ENCODE results near the gene HIPK4.
"Not testable (repeated sequence)": the region's sequence is repeated elsewhere in the genome, so short reads cannot be mapped to it uniquely, and the experiment has no call there.

Gene HIPK4

DNA sequence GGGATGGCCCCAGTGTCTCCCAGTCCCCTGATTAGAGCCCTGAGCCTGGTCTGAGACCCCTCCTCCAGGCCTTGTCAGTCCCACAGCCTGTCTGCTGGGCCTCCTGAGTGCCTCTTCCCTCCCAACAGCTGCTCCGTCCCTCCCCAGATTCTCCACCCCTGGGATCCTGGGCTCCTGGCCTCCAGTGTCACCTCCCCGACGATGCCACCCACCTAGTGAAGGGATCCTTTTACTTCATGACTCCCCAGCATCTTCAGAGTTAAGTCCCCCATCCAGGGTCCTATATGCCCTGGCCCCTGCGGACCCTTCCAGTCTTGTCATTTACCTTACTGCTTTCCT is 27.6 kb upstream of the HIPK4 start:
- no peak for DNase-seq (ENCODE audit: low read depth in 2 of 2)

DNA sequence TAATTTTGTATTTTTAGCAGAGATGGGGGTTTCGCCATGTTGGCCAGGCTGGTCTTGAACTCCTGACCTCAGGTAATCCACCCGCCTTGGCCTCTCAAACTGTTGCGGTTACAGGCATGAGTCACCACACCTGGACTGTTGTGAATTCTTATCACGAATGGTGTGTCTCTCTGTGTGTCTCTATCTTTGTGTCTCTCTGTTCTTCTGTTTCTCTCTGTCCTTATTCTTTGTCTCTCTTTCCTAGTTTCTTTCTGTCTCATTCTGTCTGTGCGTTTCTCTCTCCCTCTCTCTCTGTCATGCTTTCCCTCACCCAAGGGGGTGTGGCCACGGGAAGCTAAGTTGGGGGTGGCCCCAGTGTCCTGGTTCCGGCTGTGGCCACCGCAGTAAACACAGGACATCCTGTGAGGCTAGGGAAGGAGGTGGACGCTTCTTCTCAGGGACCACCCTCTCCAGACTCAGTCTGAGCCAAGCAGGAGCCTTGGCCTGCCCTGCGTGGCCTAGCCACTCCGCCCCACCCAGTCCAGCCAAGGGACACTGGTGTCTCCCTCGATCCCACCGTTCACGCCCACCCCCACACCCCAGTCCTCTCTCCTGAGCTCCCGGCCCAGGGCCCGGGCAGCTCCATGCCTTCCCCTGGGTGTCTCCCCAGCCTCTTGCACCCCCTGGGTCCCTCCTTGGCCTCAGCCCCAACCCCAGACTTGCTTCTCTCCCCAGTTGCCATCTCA is 27.1 kb upstream of the HIPK4 start:
- DNase-seq (ENCODE audit: low read depth in 2 of 2) = no peak

DNA sequence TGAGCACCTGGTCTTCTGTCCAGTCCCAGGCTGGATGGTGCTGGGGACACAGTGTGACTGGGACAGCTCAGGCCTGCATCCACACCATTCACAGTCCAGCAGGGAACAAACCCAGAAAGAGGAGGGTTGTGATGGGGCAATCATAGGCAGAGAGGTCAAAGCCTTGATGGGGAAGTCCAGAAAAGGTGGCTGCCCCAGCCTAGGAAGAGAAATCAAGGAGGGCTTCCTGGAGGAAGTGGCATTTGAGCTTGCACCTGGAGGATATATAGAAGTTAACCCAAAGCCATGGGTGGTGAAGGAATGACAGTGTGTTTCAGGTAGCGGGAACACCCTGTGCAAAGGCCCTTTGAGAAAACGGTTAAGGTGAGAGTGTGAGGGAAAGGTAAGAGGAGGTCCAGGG is 25.8 kb upstream of the HIPK4 start:
- DNase-seq (ENCODE audit: low read depth in 2 of 2) = no peak

DNA sequence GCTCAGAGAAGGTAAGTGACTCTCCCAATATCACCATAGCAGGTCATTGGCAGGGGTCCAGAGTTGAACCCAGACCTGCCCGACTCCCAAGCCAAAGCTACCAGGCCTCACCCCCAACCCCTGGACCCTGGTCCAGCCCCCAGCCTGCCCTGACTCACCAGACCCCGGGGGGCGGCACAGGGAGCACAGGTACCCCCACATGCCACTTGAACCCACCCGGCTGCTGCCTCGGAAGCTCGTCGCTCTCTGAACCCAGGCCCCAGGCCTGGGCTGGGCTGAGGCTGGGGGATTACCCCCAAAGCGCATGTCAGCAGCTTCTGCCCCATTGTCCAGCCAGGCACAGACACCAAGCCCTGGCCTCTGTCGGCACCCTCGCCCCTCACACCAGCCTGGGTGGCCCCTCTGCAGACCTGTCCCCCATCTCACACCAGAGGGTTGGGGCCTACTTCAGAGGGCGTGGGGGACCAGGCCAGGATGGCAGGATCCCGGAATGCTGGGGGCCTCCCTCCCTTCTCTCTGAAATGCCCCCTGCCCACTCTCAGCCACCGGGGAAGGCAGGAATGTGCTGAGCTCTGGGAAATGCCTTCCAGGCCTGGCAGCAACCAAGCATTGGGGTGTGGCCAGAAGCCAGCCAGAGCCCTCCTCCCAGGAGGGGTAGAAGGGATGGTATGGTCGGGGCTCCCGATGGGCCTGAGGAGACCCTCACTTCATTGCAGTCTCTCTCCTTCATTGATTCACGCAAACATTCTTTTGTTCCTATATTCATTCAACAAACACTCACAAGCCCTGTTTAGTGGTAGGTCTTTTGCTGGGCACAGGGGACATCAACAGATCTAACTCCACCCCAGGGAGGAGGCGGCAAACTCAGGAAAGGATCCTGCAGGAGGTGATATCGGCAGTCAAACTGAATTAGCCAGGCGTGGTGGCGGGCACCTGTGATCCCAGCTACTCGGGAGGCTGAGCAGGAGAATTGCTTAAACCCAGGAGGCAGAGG is 24.9 kb upstream of the HIPK4 start:
- DNase-seq (ENCODE audit: low read depth in 2 of 2) = no peak

DNA sequence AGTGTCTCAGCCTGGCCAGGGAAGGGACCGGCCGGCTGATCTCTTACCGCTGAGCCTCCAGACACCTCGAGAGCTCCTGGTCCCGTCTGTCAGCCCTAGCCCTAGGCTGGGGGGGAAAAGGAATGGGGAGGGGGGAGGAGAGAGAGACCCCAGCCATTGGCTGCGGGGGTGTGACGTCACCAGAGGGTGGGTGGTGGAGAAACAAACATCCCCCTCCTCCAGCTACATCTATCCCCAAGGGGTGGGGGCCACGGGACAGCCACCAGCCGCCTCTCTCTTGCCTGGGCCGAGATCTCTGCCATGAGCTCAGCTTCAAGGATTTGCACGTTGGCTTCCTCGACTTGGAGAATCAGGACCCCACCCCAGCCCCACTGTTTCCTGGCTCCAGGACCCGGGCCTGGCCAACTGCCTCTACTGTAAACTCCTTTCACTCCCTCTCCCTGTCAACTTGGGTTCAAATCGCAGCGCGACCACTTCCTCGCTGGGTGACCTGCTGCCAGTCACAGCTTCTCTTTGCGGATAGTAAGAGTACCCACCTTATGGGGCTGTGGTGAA is 23.4 kb upstream of the HIPK4 start, which contains the start of gene PRX:
Gene PRX (minus strand): TSS at position 88 of the 555 bp plus-strand sequence. CDS start 5,446 bp downstream, outside the sequence.
- no peak for DNase-seq (ENCODE audit: low read depth in 2 of 2)

DNA sequence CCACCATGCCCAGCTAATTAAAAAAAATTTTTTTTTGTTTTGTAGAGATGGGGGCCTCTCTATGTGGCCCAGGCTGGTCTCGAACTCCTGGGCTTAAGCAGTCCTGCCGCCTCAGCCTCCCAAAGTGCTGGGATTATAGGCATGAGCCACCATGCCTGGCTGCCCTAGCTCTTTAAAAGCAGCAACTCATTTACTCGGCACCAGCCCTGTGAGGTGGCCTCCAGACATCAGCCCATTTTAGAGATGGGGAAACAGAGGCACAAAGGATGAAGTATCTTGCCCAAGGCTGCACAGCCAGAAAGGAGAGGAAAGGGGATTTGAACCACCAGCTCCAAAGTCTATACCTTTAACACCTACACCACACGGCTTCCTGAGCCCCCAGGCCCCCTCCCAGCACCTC is 22.9 kb upstream of the HIPK4 start:
- no peak for DNase-seq (ENCODE audit: low read depth in 2 of 2)

DNA sequence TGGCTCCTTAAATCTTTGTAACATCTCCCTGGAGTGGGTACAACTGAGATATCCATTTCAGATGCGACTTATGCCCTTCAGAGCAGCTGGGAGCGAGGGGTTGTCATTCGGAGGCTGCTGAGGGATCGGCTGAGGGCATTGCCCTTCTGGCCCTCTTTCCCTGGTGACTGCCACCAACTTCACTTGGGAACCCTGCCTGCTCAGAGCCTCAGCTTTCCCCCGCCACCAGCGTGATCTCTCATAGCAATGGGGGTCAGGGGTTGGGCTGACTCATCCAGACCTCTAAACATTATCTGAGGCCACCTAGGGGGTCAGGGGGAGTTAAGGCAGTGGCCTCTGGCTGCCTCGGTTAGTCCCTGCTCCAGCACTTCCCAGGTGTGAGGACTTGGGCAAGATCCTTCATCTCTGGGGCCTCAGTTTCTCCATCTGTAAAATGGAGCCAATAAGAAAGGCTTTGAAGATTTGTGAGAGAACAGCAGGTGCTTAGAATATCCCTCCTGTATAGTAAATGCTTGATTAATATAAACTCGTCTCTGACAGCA is 22.0 kb upstream of the HIPK4 start:
- no peak for DNase-seq (ENCODE audit: low read depth in 2 of 2)

DNA sequence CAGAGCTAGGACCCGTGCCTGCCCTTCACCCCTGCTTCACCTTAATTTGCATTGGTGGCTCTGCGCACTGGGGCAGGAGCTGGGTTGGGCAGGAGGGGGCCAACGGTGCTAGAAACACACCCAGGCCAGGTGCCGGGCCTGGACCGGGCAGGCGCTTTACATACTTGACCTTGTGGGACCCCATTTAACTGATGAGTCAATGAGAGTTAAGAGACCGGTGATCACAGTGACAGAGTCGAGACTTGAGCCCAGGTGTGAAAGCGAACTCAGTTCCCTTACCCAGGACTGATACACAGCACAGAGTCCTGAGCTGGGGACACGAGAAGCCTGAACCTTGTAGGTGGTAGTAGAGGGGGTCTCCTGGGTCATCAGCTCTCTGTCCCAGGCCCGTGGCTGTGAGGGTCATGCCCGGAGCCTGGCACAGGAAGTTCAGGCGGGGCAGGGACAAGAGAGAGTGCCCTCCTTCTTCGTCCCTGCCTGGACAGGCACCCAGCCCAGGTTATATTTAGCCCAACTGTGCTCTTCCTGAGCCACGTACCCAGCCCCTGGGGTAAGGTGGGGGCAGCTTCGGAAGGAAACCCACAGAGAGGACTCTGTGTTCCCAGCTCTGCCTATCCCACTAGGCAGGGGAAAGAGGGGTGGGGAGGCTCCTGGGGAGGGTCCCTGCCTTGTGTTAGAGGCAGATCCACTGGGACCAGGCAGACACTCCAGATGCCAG is 21.3 kb upstream of the HIPK4 start:
- no peak for DNase-seq (ENCODE audit: low read depth in 2 of 2)

DNA sequence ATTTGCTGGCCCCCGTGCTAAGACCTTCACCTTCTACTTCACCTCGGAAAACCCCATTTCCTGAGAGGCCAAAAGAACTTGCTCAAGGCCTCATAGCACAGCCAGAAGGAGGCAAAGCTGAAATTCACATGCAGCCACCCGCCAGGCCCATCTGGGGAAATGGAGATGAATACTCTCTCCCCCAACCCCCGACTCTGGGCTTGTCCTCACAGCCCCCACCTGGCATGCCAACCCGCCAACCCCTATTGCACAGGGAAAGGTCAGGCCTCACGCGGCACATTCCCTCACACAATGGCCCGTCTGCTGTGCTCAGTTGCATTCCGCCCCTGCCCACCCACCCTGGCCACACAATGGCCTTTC is 20.0 kb upstream of the HIPK4 start:
- no peak for DNase-seq (ENCODE audit: low read depth in 2 of 2)

DNA sequence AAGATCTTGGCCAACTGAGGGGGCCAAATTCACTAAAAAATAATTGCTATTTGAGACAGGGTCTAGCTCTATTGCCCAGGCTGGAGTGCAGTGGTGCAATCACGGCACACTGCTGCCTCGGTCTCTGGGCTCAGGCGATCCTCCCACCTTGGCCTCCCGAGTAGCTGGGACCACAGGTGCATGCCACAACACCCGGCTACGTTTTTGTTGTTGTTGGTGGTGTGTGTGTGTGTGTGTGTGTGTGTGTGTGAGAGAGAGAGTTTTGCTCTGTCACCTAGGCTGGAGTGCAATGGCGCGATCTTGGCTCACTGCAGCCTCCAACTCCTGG is 18.6 kb upstream of the HIPK4 start:
- not testable (repeated sequence) for DNase-seq (ENCODE audit: low read depth in 2 of 2)

DNA sequence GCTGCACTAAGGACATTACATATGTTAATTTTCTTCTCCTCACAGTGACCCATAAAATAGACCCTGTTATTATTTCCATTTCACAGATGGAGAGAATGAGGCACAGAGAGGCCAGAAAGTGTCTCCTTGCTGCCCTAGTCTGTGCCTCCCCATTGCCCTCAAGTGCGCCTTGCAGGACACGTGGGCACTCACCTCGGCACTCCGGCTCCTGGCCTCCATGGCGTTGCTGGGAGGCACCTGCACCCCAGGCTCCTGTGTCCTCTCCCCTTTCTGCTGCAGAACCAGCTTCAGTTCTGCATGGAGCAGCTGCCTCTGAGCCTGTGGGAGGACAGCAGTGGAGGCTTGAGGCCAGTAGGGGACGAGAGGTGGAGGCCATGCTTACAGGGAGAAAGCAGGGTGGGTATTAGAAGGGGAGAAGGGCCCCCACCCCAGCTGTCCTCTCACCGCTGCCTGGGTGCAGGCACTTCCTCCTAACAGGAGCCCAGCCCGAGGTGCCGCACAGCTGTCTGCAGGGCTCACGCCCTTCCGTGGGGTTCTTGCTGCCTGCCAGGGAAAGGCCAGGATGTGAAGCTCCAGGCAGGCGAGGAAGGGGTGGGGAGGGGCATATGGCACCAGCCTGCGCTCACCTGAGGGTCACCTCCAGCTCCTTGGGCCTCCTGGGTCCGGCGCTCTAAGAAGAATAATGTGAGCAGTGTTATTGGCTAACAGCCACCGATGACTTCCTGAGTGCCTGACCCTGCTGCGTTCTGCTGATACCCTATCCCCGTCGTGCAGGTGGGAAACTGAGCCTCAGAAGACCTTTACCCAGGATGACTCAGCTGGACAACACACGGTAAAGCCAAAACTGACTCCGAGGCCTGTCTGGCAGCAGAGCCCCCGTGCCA is 18.0 kb upstream of the HIPK4 start:
- DNase-seq (ENCODE audit: low read depth in 2 of 2) = no peak

DNA sequence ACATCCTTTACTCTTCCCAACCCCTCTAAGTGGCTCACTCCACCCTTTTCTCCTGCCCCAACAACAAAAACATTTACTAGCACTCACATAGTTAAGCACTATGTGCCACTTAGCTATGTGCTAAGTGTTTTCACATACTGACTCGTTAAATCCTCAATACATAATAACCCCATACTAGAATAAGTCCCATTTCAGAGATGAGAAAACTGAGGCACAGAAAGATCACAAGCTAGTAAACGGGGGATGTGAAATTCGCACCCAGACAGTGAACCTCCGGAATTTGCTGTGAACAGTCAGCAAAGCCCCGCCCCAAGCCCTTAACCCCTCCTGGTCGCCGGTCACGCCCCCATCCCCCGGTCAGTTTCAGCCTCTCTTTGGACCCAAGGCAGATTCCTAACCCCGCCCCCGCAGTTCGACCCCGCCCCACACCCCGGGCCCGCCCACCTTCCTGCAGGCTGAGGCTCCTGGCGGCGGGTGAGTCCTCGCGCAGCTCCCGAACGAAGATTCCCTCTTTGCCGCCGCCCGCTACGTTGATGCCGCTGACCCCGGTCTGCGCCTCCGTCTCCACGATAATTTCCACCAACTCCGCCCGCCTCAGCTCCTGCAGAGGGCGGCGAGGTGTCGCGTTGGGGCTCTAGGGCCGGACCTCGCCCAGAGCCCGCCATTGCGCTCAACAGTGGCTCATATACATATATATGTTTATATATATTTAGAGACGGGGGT is 13.4 kb upstream of the HIPK4 start:
- peak; percentile 60 to 74 for DNase-seq (ENCODE audit: low read depth in 2 of 2)

DNA sequence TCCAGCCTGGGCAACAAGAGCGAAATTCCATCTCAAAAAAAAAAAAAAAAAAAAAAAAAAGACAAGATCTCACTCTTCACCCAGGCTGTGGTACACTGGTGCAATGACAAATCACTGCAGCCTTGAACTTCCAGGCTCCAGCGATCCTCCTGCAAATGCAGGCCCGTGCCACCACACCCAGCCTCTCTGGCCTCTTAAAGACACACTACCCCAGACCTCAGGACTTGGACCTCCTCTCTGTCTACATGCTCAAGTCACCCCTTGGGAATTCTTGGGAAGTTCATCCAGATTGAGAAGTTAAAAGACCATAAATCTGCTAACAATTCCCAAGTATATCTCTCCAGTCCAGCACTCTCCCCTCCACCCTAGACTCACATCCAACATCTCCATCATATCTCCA is 10.6 kb upstream of the HIPK4 start:
- no peak for DNase-seq (ENCODE audit: low read depth in 2 of 2)

DNA sequence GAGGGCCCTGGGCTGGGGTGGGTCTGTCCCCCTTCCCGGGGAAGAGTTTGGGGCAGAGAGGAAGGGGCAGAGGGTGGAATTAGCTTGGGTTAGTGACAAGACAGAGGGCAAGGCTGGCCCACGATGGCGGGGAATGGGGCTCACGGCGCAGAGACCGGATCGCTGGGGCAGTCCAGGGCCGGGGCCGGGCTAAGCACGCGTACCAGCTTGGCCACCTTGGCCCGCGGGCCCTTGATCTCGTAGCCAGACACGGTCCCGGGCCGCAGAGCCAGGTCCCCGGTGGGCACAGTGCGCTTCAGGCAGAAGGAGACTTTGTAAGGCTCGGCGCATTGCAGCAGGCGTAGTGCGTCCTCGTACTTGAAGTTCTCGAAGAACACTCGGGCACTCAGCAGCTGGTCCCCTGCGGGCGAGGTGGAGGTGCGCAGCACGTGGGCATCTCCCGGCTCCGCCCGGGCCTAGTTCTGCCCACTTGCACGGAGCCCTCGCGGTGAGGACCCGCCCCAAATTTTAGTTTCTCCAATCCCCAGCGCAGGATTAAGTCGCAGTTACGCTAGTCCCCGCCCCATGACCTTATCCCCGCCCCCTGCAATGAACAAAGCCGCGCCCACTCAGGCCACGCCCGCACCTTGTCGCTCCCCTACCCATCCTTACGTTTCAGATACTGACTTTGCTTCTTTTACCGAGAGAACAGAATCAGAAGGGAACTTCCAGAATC is 8.6 kb upstream of the HIPK4 start:
- DNase-seq (ENCODE audit: low read depth in 2 of 2) = peak; percentile 36 to 45

DNA sequence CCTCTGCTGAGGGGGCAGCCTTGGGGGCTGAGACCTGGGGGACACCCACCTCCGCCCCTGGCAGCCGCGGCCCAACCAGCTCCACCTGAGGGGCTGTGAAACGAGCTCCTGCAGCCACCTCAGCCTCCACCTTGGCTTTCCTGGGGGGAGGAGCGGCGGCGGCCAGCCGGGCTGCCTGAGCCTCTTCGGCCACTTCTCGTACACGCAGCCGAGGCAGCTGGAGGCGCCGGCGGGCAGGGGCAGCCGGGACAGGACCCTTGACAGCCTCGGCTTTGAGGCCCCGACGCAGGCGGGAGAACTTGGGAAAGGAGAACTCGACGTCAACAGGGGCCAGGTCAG is 7.6 kb upstream of the HIPK4 start:
- no peak for DNase-seq (ENCODE audit: low read depth in 2 of 2)

DNA sequence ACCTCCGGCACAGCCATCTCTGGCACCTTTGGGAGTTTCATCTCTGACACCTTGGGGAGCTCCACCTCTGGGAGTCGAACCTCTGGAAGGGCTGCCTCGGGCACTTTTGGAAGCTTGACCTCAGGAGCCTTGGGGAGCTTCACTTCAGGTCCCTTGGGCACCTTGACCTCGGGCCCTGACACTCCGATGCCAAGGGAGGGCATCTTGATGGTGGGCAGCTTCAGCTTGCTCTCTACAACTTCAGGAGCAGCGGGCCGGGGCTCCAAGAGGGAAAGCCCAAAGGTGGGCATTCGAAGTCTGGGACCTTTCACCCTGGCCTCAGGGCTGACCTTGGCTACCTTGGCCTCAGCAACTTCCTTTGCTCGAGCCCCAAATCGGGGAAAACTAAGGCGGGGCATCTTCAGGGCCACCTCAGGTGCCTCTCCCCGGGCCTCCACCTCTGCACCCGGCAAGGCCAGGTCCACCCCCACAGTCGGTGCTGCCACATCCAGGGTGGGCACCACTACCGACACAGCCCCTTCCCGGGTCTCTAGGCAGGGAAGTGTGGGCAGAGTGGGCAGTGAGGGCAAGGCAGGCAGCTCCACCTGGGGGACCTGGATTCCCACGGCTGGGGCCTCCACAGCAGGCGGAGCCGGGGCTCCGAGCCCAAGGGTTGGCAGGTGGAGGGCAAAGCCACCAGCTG is 7.0 kb upstream of the HIPK4 start:
- DNase-seq (ENCODE audit: low read depth in 2 of 2) = no peak

DNA sequence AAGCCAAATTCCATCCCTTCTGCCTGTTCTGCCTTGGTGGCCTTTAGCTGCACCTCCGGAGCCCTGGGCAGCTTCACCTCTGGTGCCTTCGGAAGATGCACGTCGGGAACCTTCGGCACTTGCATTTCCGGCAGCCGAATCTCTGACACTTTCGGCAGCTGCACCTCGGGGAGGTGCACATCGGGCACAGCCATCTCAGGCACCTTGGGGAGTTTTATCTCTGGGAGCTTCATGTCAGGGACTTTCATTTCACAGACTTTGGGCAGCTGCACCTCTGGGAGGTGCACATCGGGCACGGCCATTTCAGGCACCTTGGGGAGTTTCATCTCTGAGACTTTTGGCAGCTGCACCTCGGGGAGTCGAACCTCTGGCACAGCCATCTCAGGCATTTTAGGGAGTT is 6.0 kb upstream of the HIPK4 start:
- no peak for DNase-seq (ENCODE audit: low read depth in 2 of 2)

DNA sequence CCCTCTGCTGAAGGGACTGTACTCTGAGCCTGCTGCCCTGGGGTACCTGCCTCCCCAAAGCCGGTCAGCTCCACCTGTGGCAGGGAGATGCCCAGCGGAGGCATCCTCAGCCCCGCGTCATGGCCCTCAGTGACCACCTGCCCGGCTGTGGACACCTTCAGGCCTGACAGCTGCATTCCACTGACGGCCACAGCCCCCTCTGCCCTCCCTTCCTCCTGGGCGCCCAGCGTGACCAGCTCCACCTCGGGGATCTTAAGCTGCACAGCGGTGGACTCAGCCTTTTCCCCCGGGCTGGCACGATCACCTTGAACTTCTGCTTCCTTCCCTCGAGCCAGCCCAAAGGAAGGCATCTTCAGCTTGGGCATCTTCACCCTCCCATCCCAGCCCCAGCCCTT is 4.8 kb upstream of the HIPK4 start:
- DNase-seq (ENCODE audit: low read depth in 2 of 2) = no peak
